B cell (primary cell): ENCODE data around the gene EYS.

Experiments used
- EZH2 ChIP-seq: IDR thresholded peaks from 2 replicates; pipeline ENCODE4 v1.6.1; 2012; ENCODE audit warnings: borderline replicate concordance, low read depth, mild to moderate bottlenecking, moderate library complexity, low read length; ENCODE audit not compliant: insufficient read depth, poor library complexity, severe bottlenecking
- TF ChIP-seq, protein P1 (sequence below): fragments of 200-600 bp; IDR thresholded peaks from one replicate; pipeline ENCODE4 v1.8.0; 2022; ENCODE audit warnings: antibody characterized with exemption, mild to moderate bottlenecking

DNA sequence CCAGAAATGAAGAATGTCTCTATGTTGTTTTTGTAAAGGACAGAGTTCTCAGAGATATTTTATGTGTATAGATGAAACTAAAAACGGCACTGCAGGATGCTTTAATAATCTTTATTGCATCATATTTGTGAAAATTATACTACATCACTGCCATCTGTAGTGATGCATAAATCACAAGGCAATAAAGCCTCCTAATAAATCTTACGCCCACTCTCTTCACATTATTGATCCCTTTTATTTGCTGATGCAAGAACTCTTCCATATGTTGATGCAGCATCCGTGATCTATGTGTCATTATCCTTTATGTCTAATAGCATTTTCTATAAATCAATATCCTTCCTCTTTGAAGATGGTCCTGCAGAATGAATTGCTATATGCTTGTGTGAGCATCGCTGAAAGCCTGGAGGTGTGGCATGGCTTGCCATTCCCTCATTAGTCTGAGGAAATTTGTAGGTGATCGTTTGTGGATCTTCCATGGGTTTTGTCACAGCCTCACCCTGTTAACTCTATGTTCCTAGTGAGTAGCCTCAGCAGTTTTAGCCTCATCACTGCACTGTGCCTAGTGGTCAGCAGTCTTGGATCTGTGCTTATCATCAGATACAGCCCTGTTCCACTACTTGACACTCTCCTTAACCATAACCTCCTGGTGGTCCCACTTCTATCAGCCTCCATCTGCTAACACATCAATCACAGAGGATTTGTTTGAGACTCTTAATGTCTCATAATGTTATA is 983.5 kb downstream of the EYS start:
- TF ChIP-seq, protein P1, sequence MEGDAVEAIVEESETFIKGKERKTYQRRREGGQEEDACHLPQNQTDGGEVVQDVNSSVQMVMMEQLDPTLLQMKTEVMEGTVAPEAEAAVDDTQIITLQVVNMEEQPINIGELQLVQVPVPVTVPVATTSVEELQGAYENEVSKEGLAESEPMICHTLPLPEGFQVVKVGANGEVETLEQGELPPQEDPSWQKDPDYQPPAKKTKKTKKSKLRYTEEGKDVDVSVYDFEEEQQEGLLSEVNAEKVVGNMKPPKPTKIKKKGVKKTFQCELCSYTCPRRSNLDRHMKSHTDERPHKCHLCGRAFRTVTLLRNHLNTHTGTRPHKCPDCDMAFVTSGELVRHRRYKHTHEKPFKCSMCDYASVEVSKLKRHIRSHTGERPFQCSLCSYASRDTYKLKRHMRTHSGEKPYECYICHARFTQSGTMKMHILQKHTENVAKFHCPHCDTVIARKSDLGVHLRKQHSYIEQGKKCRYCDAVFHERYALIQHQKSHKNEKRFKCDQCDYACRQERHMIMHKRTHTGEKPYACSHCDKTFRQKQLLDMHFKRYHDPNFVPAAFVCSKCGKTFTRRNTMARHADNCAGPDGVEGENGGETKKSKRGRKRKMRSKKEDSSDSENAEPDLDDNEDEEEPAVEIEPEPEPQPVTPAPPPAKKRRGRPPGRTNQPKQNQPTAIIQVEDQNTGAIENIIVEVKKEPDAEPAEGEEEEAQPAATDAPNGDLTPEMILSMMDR, result no peak
- TF ChIP-seq EZH2, result no peak
